NT2/D1 (cell line): ENCODE results near the gene GOLPH3.
"Not testable (repeated sequence)": the region's sequence is repeated elsewhere in the genome, so short reads cannot be mapped to it uniquely, and the experiment has no call there.

Experiments used
- DNase-seq: peaks from one replicate; pipeline ENCODE4 v3.0.0-alpha.2; 2011; ENCODE audit warnings: low read depth, low spot score
- H3K27me3 ChIP-seq: 2 replicates; pipeline ENCODE4 v1.6.0; 2011; ENCODE audit warnings: mild to moderate bottlenecking; ENCODE audit not compliant: insufficient read length, insufficient read depth
- H3K36me3 ChIP-seq: 2 replicates; pipeline ENCODE4 v1.6.1; 2011; ENCODE audit warnings: mild to moderate bottlenecking, low read length, mixed read lengths; ENCODE audit not compliant: insufficient read depth, insufficient read length
- H3K4me1 ChIP-seq: 2 replicates; pipeline ENCODE4 v1.5.1; 2011; ENCODE audit not compliant: insufficient read depth, insufficient read length
- H3K4me3 ChIP-seq: 2 replicates; pipeline ENCODE4 v1.5.1; 2011; ENCODE audit warnings: low read depth; ENCODE audit not compliant: insufficient read length
- H3K9ac ChIP-seq: 2 replicates; pipeline ENCODE4 v1.6.0; 2011; ENCODE audit warnings: low read depth; ENCODE audit not compliant: insufficient read length
- H3K9me3 ChIP-seq: 2 replicates; pipeline ENCODE4 v1.5.1; 2011; ENCODE audit warnings: mild to moderate bottlenecking, low read length; ENCODE audit not compliant: insufficient read depth
- SUZ12 ChIP-seq: IDR thresholded peaks from 2 replicates; pipeline ENCODE4 v1.6.1; 2011; ENCODE audit not compliant: insufficient read length, insufficient read depth; ENCODE audit errors: extremely low read depth
- YY1 ChIP-seq: IDR thresholded peaks from 2 replicates; pipeline ENCODE4 v1.6.1; 2011; ENCODE audit not compliant: insufficient read length, insufficient read depth
- ZNF274 ChIP-seq: IDR thresholded peaks from 2 replicates; pipeline ENCODE4 v1.6.1; 2011; ENCODE audit warnings: mild to moderate bottlenecking, low read depth, low read length

GOLPH3 gene

GRCh38 chr5:32174011-32174870, at the start of gene GOLPH3:
Gene GOLPH3, minus strand, starts transcription at chr5:32174319. Its CDS starts 285 bp downstream, at chr5:32174034.
- TF ChIP-seq ZNF274 (no peak), YY1 (peak; percentile 78)
- peak within 1 kb of the TSS; percentile 98 for H3K9ac ChIP-seq
- H3K36me3 ChIP-seq = peaks cover 26% of the 10 kb centered on the region
- peak within 1 kb of the TSS; percentile 84 for H3K4me3 ChIP-seq
- H3K4me1 ChIP-seq = no peaks in the 10 kb centered on the region
- peak; percentile 66 for DNase-seq
- no peaks in the 10 kb centered on the region for H3K9me3 ChIP-seq
- no peaks in the 10 kb centered on the region for H3K27me3 ChIP-seq

- Histone ChIP-seq H3K4me1 (peaks cover 3% of the 10 kb centered on the region), H3K9me3 (no peaks in the 10 kb centered on the region), H3K9ac (no peak overlapping the region), H3K27me3 (no peaks in the 10 kb centered on the region), H3K4me3 (no peak overlapping the region), H3K36me3 (peaks cover 2% of the 10 kb centered on the region)
- no peak for TF ChIP-seq ZNF274
- TF ChIP-seq SUZ12 = no peak
- no peak for TF ChIP-seq YY1
- no peak for DNase-seq
Measured at GRCh38 chr5:32222723-32223470, 48.8 kb upstream of the GOLPH3 start.

- H3K4me3 ChIP-seq = no peak overlapping the region
- TF ChIP-seq YY1 (no peak), SUZ12 (no peak), ZNF274 (no peak)
- no peaks in the 10 kb centered on the region for H3K27me3 ChIP-seq
- H3K9me3 ChIP-seq = no peaks in the 10 kb centered on the region
- no peaks in the 10 kb centered on the region for H3K36me3 ChIP-seq
- peaks cover 3% of the 10 kb centered on the region for H3K4me1 ChIP-seq
- DNase-seq = no peak
- no peak overlapping the region for H3K9ac ChIP-seq
Measured at GRCh38 chr5:32217886-32218396, 43.8 kb upstream of the GOLPH3 start.

- H3K4me3 ChIP-seq, H3K9ac ChIP-seq, H3K36me3 ChIP-seq, DNase-seq, H3K27me3 ChIP-seq, H3K9me3 ChIP-seq, H3K4me1 ChIP-seq: not testable (repeated sequence)
Measured at GRCh38 chr5:32214344-32214743, 40.2 kb upstream of the GOLPH3 start.

- Histone ChIP-seq H3K27me3 (no peaks in the 10 kb centered on the region), H3K4me3 (no peak overlapping the region), H3K4me1 (no peaks in the 10 kb centered on the region), H3K9ac (no peak overlapping the region), H3K9me3 (peaks cover 9% of the 10 kb centered on the region; the same call in 1 of the 2 replicates), H3K36me3 (no peaks in the 10 kb centered on the region)
- no peak for DNase-seq
- TF ChIP-seq ZNF274 (no peak), SUZ12 (no peak), YY1 (no peak)
Measured at GRCh38 chr5:32210151-32210550, 36.0 kb upstream of the GOLPH3 start.

GRCh38 chr5:32208837-32209236, 34.7 kb upstream of the GOLPH3 start:
- H3K9ac ChIP-seq, H3K4me1 ChIP-seq, H3K36me3 ChIP-seq, H3K27me3 ChIP-seq, DNase-seq, H3K9me3 ChIP-seq, H3K4me3 ChIP-seq: not testable (repeated sequence)

- no peak overlapping the region for H3K9ac ChIP-seq
- H3K4me3 ChIP-seq = no peak overlapping the region
- TF ChIP-seq SUZ12 (no peak), YY1 (no peak), ZNF274 (no peak)
- H3K36me3 ChIP-seq = no peaks in the 10 kb centered on the region
- no peaks in the 10 kb centered on the region for H3K4me1 ChIP-seq
- no peak for DNase-seq
- peaks cover 9% of the 10 kb centered on the region; the same call in 1 of the 2 replicates for H3K9me3 ChIP-seq
- no peaks in the 10 kb centered on the region for H3K27me3 ChIP-seq
Measured at GRCh38 chr5:32207355-32207634, 33.2 kb upstream of the GOLPH3 start.
